Activated T-cell treated with anti-CD3 and anti-CD28 coated beads for 24 hours (primary cell): ENCODE data around the gene MAGI2.

Experiments
- DNase-seq: peaks from one replicate; pipeline ENCODE4 v3.0.0-alpha.2; 2020; ENCODE audit warnings: low read depth

The MAGI2 gene

GRCh38 chr7:78783179-78783962 lies 670.1 kb downstream of the MAGI2 start:
- no peak for DNase-seq

GRCh38 chr7:78780560-78780959 lies 672.9 kb downstream of the MAGI2 start:
- DNase-seq: no peak

DNA sequence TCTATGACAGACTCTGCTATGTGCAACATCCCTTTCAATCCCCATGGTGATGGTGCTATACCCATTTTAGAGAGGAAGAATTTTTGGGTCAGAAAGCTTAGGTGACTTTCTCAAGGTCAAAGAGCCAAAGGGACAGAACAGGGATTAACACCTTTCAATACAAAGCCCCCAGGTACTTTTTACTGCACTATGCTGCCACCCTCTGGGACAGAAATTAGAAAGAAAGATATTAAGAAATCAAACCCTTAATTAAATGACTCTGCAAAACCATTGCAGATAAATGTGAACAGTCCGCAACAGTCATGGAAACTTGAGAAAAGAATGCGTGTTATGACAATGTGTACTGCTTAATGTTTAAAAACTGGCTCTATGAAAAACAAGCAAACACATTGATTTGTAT lies 673.7 kb downstream of the MAGI2 start:
- no peak for DNase-seq

DNA sequence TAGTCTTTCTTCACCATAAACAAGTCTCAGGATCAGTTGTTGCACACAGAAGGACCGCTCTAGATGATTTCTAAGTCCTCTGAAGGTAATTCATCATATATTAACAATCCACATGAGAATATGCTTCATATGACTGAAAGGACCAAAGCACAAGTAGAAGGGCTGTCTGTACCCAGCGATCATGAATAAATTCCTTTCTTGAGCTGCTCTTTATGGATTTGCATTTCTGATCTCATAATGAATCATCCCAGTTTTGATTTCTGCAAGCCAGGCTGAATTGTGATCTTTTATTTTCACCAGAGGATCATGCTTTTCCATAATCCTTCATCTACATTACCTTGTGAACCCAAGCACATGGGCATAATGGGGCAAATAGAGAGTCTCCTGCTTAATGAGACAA lies 675.6 kb downstream of the MAGI2 start:
- no peak for DNase-seq

DNA sequence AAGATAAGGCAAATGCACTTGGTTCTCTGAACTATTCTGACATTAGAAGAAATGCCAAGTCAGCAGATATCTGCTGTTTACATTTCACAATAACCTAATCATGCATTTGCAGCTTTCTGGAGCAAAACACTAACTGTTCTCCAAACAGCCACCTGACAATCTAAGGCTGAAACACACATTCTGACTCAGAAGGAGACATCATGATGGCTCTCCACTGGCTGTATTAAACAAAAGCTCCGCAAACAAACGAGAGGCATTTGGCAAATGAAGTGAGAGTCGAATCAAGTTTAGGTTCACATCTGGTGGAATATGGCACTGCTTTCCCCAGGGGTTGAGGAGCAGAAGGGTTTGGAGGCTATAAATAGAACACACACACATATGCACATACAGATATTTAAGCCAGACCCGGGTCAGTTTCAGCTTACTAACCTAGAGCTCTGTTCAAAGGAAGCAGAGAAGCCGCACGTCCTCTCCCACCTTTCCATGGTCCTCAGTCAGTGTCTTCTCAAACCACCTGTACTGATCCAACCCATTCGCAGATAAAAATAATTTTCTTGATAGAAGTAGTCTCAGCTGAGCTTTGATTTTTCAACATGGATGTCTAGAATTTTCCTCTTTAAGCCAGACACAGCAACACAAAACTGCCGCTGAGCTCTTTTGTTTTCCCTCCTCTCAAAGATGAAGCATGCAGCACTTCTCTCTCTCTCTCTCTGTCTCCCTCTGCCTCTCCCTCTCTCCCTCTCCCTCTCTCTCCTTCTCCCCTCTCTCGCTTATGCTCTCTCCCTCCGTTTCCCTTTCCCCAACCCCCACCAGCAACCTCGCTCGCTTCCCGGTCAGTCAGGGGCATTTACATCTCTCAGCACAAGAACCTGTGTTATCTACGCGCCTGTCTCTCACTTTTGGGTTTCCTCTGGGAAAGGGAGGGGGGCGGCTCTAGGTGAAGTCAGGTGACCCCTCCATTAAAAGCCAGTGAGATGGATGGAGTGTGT lies 682.8 kb downstream of the MAGI2 start:
- no peak for DNase-seq

DNA sequence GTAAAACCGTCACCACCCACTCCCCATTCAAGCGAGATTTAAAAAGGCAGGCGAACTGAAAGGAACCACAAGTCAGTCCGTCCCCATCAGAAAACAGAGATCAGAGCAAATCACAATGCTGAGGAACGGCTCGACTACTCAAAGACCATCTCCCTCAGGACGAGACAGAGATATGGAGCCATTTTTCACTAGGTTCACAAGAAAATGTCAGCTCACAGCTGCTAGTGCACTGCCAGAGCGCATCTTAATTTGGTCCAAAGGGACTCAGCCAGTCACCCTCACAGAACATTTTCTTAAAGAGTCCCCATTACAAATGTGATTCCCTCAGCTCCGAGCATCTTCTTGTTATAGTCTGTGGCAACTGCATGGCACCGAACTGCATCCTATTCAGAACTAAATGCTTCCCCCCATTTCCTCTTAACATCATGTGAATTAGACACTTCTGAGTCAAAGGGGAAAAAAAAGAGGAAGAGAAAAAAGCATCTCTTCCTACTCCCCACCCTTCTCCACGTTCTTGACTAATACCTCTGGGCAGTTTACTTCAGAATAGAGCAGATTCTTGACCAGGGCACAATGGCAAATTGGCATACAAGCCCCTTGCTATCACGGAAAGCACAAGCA lies 683.9 kb downstream of the MAGI2 start:
- DNase-seq: no peak

DNA sequence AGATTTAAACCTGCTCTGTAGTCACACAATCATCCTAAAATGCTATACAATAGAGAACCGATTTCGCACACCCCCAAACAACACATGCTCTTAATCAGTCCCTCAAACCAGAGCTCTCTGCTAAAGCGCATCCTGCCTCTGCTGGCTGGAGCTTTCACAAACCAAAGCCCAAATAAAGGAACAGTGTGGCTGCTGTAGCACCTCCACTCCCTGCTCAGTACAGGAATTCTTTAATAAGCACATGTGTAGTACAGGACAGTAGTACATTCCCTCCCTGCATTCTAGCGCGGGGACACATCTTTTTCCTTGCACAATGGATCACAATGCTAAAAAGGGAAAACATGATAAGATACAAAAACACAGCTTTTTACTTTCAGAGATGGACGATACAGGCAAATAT lies 684.6 kb downstream of the MAGI2 start:
- no peak for DNase-seq

DNA sequence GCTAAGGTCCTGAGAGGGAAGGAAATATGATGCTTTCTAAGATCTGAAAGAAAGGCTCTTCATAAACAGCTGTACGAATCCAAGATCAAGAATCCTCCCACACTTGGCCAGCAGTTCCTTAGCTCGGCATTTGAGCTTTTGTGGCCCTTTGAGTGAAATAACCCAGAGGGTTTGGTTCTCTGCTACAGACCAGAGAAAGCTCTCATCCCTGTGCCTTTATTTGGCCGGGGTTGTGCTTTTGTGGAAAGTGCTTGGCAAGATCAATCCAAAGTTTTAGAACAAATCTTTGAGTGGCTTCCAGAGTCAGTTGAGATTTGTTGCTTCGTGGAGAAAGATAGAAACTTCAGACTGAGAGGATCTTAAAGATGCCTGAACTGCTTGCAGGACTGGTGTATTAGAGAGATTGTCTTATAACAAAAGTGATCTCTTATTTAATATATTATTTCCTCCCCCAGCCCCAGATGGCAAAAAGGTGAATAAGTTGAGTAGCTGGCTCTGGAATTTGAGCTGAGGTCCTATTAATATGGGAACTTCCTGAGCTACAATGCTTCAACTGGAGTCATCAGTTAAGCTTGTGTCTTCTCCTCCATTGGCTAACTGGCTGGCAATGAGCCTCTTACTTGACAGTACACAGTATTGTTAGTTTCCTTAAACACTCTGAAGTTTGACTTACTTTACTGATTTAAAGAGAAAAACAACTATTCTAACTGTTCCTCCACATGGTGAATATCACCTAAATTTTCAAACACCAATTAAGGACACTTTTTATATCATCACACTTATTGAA lies 687.3 kb downstream of the MAGI2 start:
- DNase-seq: no peak

DNA sequence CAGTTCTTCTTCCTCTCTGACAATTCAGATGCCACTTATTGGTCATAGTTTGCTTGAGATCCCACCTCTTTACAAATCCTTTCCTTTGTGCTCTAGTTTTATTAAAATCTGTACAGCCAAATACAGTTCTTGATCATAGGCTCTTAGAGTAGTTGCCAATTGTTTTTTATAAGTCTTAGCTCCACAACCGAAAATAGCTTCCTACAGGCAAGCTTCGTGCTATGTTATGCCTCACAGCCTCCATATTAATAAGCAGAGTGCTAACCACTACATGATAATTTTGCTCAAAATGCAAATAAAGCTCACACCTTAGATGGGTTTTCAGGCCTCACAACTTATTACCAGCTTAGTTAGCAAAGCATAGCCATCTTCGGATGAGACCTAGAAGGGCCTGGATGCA lies 688.9 kb downstream of the MAGI2 start:
- no peak for DNase-seq

- no peak for DNase-seq
Observed at GRCh38 chr7:78762625-78763024, 690.8 kb downstream of the MAGI2 start.

- no peak for DNase-seq
Observed at GRCh38 chr7:78760620-78761355, 692.7 kb downstream of the MAGI2 start.

DNA sequence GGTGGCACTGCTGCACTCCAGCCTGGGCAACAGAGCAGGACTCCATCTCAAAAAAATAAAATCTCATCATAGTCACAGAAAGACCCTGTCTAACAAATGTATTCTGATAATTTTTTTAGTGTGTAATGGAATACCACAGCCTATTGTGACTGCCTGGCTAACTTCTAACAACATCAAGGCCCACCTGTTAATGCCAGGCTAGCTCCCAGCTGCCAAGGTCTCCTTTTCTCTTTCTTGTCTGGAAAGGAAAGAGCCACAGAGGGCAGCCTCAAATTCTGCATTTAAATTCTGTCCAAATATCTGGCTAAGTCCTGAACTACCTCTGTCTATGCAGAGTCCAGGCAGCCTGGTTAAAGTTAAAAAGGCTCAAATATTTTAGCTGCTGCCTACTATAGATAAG lies 700.9 kb downstream of the MAGI2 start:
- DNase-seq: no peak

- DNase-seq: no peak
Observed at GRCh38 chr7:78751253-78751652, 702.2 kb downstream of the MAGI2 start.

DNA sequence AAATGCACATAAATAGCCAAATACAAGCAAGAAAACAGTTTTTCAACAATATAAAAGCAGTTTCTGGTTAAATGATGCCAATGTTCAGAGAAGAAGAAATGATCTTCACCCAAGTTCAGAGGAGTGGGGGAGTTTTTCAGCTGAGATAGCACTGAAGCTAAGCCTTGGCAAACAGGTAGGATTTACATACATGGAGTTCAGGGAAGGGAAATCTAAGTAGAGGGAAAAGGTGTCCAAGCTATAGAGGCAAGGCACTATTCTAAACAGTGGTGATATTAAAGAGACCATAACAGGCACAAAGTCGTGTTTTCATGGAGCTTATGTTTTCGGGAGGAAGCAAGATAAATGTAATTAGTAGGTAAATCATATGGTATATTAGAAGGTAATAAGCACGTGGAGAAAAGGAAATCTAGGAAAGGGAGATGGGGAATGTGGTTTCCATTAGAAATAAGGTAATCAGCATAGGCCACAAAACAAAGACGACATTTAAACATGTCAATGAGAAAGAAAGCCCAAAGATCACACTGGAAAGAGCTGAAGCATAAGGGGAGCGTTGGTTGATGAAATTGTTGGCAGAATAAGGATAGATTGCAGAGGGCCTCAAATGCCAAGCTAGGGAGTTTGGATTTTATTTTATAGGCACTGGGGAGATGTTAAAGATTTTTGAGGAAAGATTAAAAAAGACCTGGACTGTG lies 704.3 kb downstream of the MAGI2 start:
- no peak for DNase-seq

DNA sequence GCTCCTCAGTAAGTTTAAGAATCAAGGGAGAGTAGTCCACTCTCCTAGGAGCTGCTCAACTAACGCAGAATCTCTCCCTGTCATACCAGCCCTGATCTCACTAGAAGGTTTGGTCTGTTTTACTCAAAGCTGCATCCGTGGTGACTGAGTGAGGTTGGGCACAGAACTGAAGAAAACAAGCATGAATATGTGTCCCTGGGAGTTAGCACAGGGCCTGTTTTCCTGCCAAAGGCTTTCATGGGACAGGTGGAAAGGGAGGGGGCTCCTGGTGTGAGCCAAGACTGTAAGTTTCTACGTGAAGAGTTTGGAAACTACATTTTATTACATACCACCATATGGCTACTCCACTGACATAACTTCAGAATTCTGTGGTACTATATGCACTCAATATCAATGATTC lies 705.9 kb downstream of the MAGI2 start:
- no peak for DNase-seq

GRCh38 chr7:78746301-78746700 lies 707.2 kb downstream of the MAGI2 start:
- no peak for DNase-seq

DNA sequence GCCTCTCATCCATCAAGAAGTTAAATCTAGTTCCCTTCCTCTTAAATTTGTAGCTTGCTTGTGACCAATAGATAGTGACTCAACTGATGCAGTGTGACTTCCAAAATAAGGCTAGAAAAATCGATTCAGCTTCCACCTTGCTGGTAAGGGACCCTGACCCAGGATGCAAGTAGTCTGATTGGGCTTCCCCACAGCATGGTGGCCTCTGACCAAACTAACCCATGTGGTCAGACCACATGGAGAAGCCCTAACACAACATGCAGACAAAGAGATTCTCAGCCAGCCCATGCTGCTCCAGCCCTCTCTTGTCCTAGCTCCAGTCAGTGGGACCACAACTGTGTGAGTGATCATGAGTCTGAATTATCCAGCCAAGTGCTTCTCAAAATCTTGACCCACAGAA lies 710.8 kb downstream of the MAGI2 start:
- no peak for DNase-seq

GRCh38 chr7:78736548-78736947 lies 716.9 kb downstream of the MAGI2 start:
- DNase-seq: no peak

DNA sequence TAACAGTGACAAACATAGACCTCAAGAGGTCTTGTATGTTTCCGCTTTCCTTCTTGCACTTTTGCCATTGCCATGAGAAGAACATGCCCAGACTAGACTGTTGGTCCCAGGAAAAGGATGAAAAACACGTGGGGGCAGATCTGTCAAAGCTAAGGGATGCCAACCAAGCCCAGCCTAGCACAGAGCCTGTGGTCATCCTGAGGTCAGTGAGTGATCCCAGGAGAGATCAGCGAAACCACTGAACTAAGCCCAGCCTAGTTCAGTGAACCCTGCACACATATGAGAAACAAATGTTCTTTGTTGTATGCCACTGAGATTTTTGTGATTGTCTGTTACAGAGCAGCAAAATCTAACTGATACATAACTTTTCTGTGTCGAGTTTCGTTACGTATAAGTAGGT lies 718.8 kb downstream of the MAGI2 start:
- DNase-seq: no peak

- no peak for DNase-seq
Observed at GRCh38 chr7:78720066-78720465, 733.4 kb downstream of the MAGI2 start.

DNA sequence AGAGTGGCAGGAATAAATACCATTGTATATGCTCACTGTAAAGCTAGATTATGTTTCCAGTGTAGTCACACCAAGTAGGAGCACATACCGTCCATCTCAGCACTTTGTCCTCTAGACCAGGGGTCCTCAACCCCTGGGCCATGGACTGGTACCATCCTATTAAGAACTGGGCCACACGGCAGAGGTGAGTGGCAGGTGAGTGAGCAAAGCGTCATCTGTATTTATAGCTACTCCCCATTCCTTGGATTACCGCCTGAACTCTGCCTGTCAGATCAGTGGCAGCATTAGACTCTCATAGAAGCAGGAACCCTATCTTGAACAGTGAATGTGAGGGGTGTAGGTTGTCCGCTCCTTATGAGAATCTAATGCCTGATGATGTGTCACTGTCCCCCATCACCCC lies 735.3 kb downstream of the MAGI2 start:
- DNase-seq: no peak
